ENCODE data around the gene SESN3. TPM values are rescaled to one million over a fixed set of nuclear protein-coding genes. Genes with fewer than 3 reads are reported as not detected.

Gene SESN3
- total RNA-seq, 1 experiment from 2014 or later, result 28.2 TPM

GRCh38 chr11:95222817-95223216, 8.2 kb downstream of the SESN3 start:
- BruUV-seq (replicated peaks), result no TSS peak
- intact Hi-C loops (cut with micrococcal nuclease; ENCODE audit: unreplicated experiment), result no loop called here
- H3K4me1 Mint-ChIP-seq (ENCODE audit: low read depth, unreplicated experiment), result no peaks in the 10 kb centered on the region
- POLR2A ChIA-PET, result no interaction called here
- Histone ChIP-seq H3K9me3 (no peaks in the 10 kb centered on the region), H3K4me1 (no peaks in the 10 kb centered on the region), H3K27me3 (replicated peaks; ENCODE audit: control insufficient read depth, insufficient read depth, low read length) (no peaks in the 10 kb centered on the region), H3K4me3 (ENCODE audit: low read depth, low read length) (no peak overlapping the region), H3K36me3 (ENCODE audit: control insufficient read depth, insufficient read depth, low read length) (no peaks in the 10 kb centered on the region)
- H3K4me3 Mint-ChIP-seq (ENCODE audit: unreplicated experiment), result no peak overlapping the region
- DNase-seq, result no peak
- CTCF ChIA-PET, result no interaction called here
- no peaks in the 10 kb centered on the region for H3K27me3 Mint-ChIP-seq (ENCODE audit: insufficient read depth, unreplicated experiment)
- no peak overlapping the region for H3K27ac Mint-ChIP-seq (ENCODE audit: unreplicated experiment)
- no peak for TF ChIP-seq CTCF (IDR thresholded peaks at IDR 0.05; ENCODE audit: insufficient read depth in 1 of 2, low read depth in 1 of 2, low read length in 1 of 2, severe bottlenecking in 1 of 2, unreplicated experiment in 1 of 2)
- no peaks in the 10 kb centered on the region for H3K36me3 Mint-ChIP-seq (ENCODE audit: insufficient read depth, unreplicated experiment)
- H3K9me3 Mint-ChIP-seq (ENCODE audit: unreplicated experiment), result no peaks in the 10 kb centered on the region

- BruUV-seq (replicated peaks), result no TSS peak
- CTCF ChIA-PET, result no interaction called here
- TF ChIP-seq CTCF (IDR thresholded peaks at IDR 0.05; ENCODE audit: insufficient read depth in 1 of 2, low read depth in 1 of 2, low read length in 1 of 2, severe bottlenecking in 1 of 2, unreplicated experiment in 1 of 2), result no peak
Observed at GRCh38 chr11:95219599-95219998, 11.4 kb downstream of the SESN3 start.

GRCh38 chr11:95218149-95218548, 12.9 kb downstream of the SESN3 start:
- Mint-ChIP-seq H3K27ac (ENCODE audit: unreplicated experiment) (no peak overlapping the region), H3K27me3 (ENCODE audit: insufficient read depth, unreplicated experiment) (no peaks in the 10 kb centered on the region), H3K4me1 (ENCODE audit: low read depth, unreplicated experiment) (no peaks in the 10 kb centered on the region), H3K9me3 (ENCODE audit: unreplicated experiment) (no peaks in the 10 kb centered on the region), H3K36me3 (ENCODE audit: insufficient read depth, unreplicated experiment) (no peaks in the 10 kb centered on the region), H3K4me3 (ENCODE audit: unreplicated experiment) (no peak overlapping the region)
- Histone ChIP-seq H3K4me3 (ENCODE audit: low read depth, low read length) (no peak overlapping the region), H3K9me3 (no peaks in the 10 kb centered on the region), H3K4me1 (no peaks in the 10 kb centered on the region), H3K27me3 (replicated peaks; ENCODE audit: control insufficient read depth, insufficient read depth, low read length) (no peaks in the 10 kb centered on the region), H3K36me3 (ENCODE audit: control insufficient read depth, insufficient read depth, low read length) (no peaks in the 10 kb centered on the region)
- no peak for TF ChIP-seq CTCF (IDR thresholded peaks at IDR 0.05; ENCODE audit: insufficient read depth in 1 of 2, low read depth in 1 of 2, low read length in 1 of 2, severe bottlenecking in 1 of 2, unreplicated experiment in 1 of 2)
- ChIA-PET CTCF (no interaction called here), POLR2A (no interaction called here)
- no peak for DNase-seq
- intact Hi-C loops (cut with micrococcal nuclease; ENCODE audit: unreplicated experiment), result no loop called here
- BruUV-seq (replicated peaks), result no TSS peak

More at GRCh38 chr11:95219599-95219998, 11.4 kb downstream of the SESN3 start:
- Histone ChIP-seq H3K4me1 (no peaks in the 10 kb centered on the region), H3K4me3 (ENCODE audit: low read depth, low read length) (no peak overlapping the region), H3K36me3 (ENCODE audit: control insufficient read depth, insufficient read depth, low read length) (no peaks in the 10 kb centered on the region), H3K9me3 (no peaks in the 10 kb centered on the region), H3K27me3 (replicated peaks; ENCODE audit: control insufficient read depth, insufficient read depth, low read length) (no peaks in the 10 kb centered on the region)
- DNase-seq, result no peak
- Mint-ChIP-seq H3K4me3 (ENCODE audit: unreplicated experiment) (no peak overlapping the region), H3K4me1 (ENCODE audit: low read depth, unreplicated experiment) (no peaks in the 10 kb centered on the region), H3K27ac (ENCODE audit: unreplicated experiment) (no peak overlapping the region), H3K9me3 (ENCODE audit: unreplicated experiment) (no peaks in the 10 kb centered on the region), H3K36me3 (ENCODE audit: insufficient read depth, unreplicated experiment) (no peaks in the 10 kb centered on the region), H3K27me3 (ENCODE audit: insufficient read depth, unreplicated experiment) (no peaks in the 10 kb centered on the region)
- intact Hi-C loops (cut with micrococcal nuclease; ENCODE audit: unreplicated experiment), result no loop called here
- POLR2A ChIA-PET, result no interaction called here
